ENCODE data around the gene DEAF1. TPM values are rescaled to one million over a fixed set of nuclear protein-coding genes. Genes with fewer than 3 reads are reported as not detected.

The DEAF1 gene
- total and polyA plus RNA-seq, 9 of the 15 experiments (the other 6 are each of a cell fraction or from before 2014, with no cell fraction given) = 2.0 to 69.1 (median 26.8) TPM

- TF ChIP-seq POLR2G (IDR thresholded peaks at IDR 0.05; ENCODE audit: low read depth, low read length) (peak; percentile 59), TGIF2 (CRISPR knock-in tag; IDR thresholded peaks at IDR 0.05) (no peak)
- TF ChIP-seq, protein P1, sequence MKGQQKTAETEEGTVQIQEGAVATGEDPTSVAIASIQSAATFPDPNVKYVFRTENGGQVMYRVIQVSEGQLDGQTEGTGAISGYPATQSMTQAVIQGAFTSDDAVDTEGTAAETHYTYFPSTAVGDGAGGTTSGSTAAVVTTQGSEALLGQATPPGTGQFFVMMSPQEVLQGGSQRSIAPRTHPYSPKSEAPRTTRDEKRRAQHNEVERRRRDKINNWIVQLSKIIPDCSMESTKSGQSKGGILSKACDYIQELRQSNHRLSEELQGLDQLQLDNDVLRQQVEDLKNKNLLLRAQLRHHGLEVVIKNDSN (CRISPR knock-in tag; IDR thresholded peaks at IDR 0.05) = no peak
- Histone ChIP-seq H3K27ac (ENCODE audit: extremely low read depth, low read depth, low read length) (no peak overlapping the region), H3K9me1 (ENCODE audit: control insufficient read depth, insufficient read depth, low read length) (no peaks in the 10 kb centered on the region), H3K4me3 (no peak overlapping the region), H4K20me1 (replicated peaks; ENCODE audit: control insufficient read depth, insufficient read depth, low read length) (peaks cover 17% of the 10 kb centered on the region), H3K9ac (ENCODE audit: insufficient read depth in 1 of 2, low read depth in 2 of 2, low read length in 2 of 2) (no peak overlapping the region; a peak in 1 of 4 replicates), H3K4me2 (ENCODE audit: insufficient read depth, low read length) (no peak overlapping the region), H2AFZ (ENCODE audit: low read depth, low read length) (no peak overlapping the region), H3K27me3 (ENCODE audit: control insufficient read depth in 2 of 2, insufficient read depth in 2 of 2, low read length in 2 of 2) (no peaks in the 10 kb centered on the region), H3K36me3 (ENCODE audit: control insufficient read depth, insufficient read depth, low read length) (peaks cover 98% of the 10 kb centered on the region; the same call in 2 of the 3 replicates), H3K4me1 (replicated peaks in 1 of 2; ENCODE audit: control insufficient read depth in 2 of 2, insufficient read depth in 2 of 2, low read length in 2 of 2) (peaks cover 3 to 63% of the 10 kb centered on the region in 2 experiments), H3K9me3 (replicated peaks; ENCODE audit: control insufficient read depth, insufficient read depth, low read depth, low read length) (no peaks in the 10 kb centered on the region), H3K79me2 (ENCODE audit: control insufficient read depth, insufficient read depth, low read length) (peaks cover 7% of the 10 kb centered on the region; the same call in 1 of the 3 replicates)
- in situ Hi-C loops (cut with MboI) (no loop called here), intact Hi-C loops (cut with micrococcal nuclease) (loop anchor here (10.0 kb wide), 1 partner anchor 55 kb away; no protein-coding TSS in a partner anchor)
- no TSS peak for BruUV-seq (replicated peaks)
- WGBS (ENCODE audit: insufficient coverage, low coverage, missing lambda C conversion rate) = 94% methylated on average over 9 of the region's 18 CpGs
- no peak for ATAC-seq
- no peak for DNase-seq (ENCODE audit: extremely low read depth in 1 of 4, low spot score in 3 of 4)
- FAIRE-seq = no peak
- CTCF ChIA-PET (ENCODE audit: low intra/inter-chr PET ratio) = no interaction called here
- POLR2A ChIA-PET = interaction anchor here (0.7 kb wide), 1 partner anchor 293 kb away, joined by 3 read pairs; no protein-coding TSS in a partner anchor
Measured at GRCh38 chr11:610146-610801, 84.7 kb downstream of the DEAF1 start.
